ENCODE measurements around the gene EXD3. TPM values are rescaled to one million over a fixed set of nuclear protein-coding genes. Genes with fewer than 3 reads are reported as not detected.

The EXD3 gene
- total and polyA plus RNA-seq, 2 of the 4 experiments (the other 2 are of a cell fraction): 1.1 to 7.4 TPM

- 77% methylated on average over 14 of the region's 39 CpGs; no CpG with 5 or more reads in 1 of the 2 experiments for WGBS, 2 experiments (ENCODE audit: extremely low coverage in 2 of 2, insufficient read length in 1 of 2)
- Histone ChIP-seq H3K4me2 (ENCODE audit: low read depth, low read length) (no peak overlapping the region), H2BK20ac (ENCODE audit: low read depth, low read length) (no peak overlapping the region), H3K27me3 (ENCODE audit: control insufficient read depth, insufficient read depth, low read length) (no peaks in the 10 kb centered on the region), H3K56ac (ENCODE audit: extremely low read depth, insufficient read depth, low read length) (no peak overlapping the region), H3K9me3 (ENCODE audit: control insufficient read depth, insufficient read depth, low read length) (no peaks in the 10 kb centered on the region), H4K5ac (ENCODE audit: low read depth, low read length) (no peak overlapping the region), H4K8ac (ENCODE audit: low read depth in 2 of 2, low read length in 2 of 2) (no peak overlapping the region), H2AFZ (replicated peaks; ENCODE audit: low read length, poor library complexity) (no peak overlapping the region), H3K18ac (ENCODE audit: low read depth, low read length) (no peak overlapping the region), H3K27ac (ENCODE audit: insufficient read depth, low read length) (no peak overlapping the region), H3K9ac (ENCODE audit: low read depth, low read length) (no peak overlapping the region), H3K4ac (ENCODE audit: low read depth, low read length) (no peak overlapping the region), H3K23ac (ENCODE audit: low read depth, low read length) (no peak overlapping the region), H2BK5ac (ENCODE audit: low read depth, low read length, poor library complexity, severe bottlenecking) (no peak overlapping the region), H2BK15ac (ENCODE audit: low read depth, low read length) (no peak overlapping the region), H3K9me1 (ENCODE audit: insufficient read depth, low read length) (no peaks in the 10 kb centered on the region), H3K4me1 (ENCODE audit: control insufficient read depth, insufficient read depth, low read length) (peaks cover 20% of the 10 kb centered on the region), H3K4me3 (ENCODE audit: insufficient read depth, low read depth, low read length) (no peak overlapping the region), H3K36me3 (ENCODE audit: control insufficient read depth, insufficient read depth, low read length) (peaks cover 29% of the 10 kb centered on the region), H3K79me1 (ENCODE audit: low read depth in 1 of 2, low read length in 2 of 2) (peaks cover 0 to 41% of the 10 kb centered on the region in 2 experiments), H2BK120ac (ENCODE audit: low read depth, low read length) (no peak overlapping the region), H3K14ac (replicated peaks; ENCODE audit: low read depth, low read length) (no peak overlapping the region), H2AK9ac (replicated peaks; ENCODE audit: low read depth, low read length, poor library complexity) (peak overlapping the region; percentile 24), H4K20me1 (ENCODE audit: insufficient read depth, low read length) (peaks cover 40% of the 10 kb centered on the region), H2AK5ac (ENCODE audit: low read depth, low read length) (no peak overlapping the region), H4K91ac (ENCODE audit: insufficient read depth, low read depth, low read length) (no peak overlapping the region)
- intact Hi-C loops (cut with micrococcal nuclease) (no loop called here), in situ Hi-C loops (cut with MboI; ENCODE audit: low sequenced_read_pairs) (no loop called here), dilution Hi-C loops (cut with HindIII; ENCODE audit: low sequenced_read_pairs, unreplicated experiment) (no loop called here)
- BruUV-seq (replicated peaks): TSS peak; percentile 56
- no peak for TF ChIP-seq CTCF (conservative IDR thresholded peaks at IDR 0.05; ENCODE audit: low read depth, low read length)
- TF ChIP-seq BHLHE40 (IDR thresholded peaks at IDR 0.05; ENCODE audit: low read depth, low read length): no peak
- no peak for TF ChIP-seq MAFK (IDR thresholded peaks at IDR 0.05; ENCODE audit: low read depth, low read length)
- no peak for TF ChIP-seq POLR2A (IDR thresholded peaks at IDR 0.05; ENCODE audit: low read depth, low read length)
- no peak for TF ChIP-seq MAZ (IDR thresholded peaks at IDR 0.05; ENCODE audit: borderline replicate concordance, low read depth, low read length)
- no peak for TF ChIP-seq CEBPB (IDR thresholded peaks at IDR 0.05; ENCODE audit: low read depth, low read length)
- no peak for TF ChIP-seq MXI1 (IDR thresholded peaks at IDR 0.05; ENCODE audit: borderline replicate concordance, low read depth, low read length)
- ChIA-PET CTCF (no interaction called here), POLR2A (ENCODE audit: unreplicated experiment) (no interaction called here)
- DNase-seq (no peak), ATAC-seq (ENCODE audit: low read depth) (no peak)
Observed at GRCh38 chr9:137281345-137282116, 141.4 kb downstream of the EXD3 start.

Data from IMR-90 (cell line).